Upper lobe of left lung (tissue), 4 donors: ENCODE results near the gene SPATA21.
"Not testable (repeated sequence)": the region's sequence is repeated elsewhere in the genome, so short reads cannot be mapped to it uniquely, and the experiment has no call there.

Experiments used
- CTCF ChIP-seq, 6 experiments: fragments of 450-650 bp in 4 of 6; fragments of 200-600 bp in 2 of 6; sonication (generic) in 2 of 6; IDR thresholded peaks; one replicate each; pipeline ENCODE4 v1.5.1; 2016 to 2019; ENCODE audit warnings: antibody characterized with exemption in 6 of 6
- EP300 ChIP-seq, 4 donors: sonication (generic); formaldehyde crosslinking; IDR thresholded peaks; one replicate each; pipeline ENCODE4 v1.5.1; 2017; ENCODE audit warnings: antibody characterized with exemption in 4 of 4, control low read depth in 2 of 4
- POLR2A ChIP-seq, 4 donors: fragments of 450-650 bp; IDR thresholded peaks; one replicate each; pipeline ENCODE4 v1.5.1; 2016 to 2017; ENCODE audit warnings: antibody characterized with exemption in 4 of 4, mild to moderate bottlenecking in 2 of 4
- POLR2AphosphoS5 ChIP-seq, 2 donors: sonication (generic); formaldehyde crosslinking; IDR thresholded peaks; one replicate each; pipeline ENCODE4 v1.5.1; 2017; ENCODE audit warnings: antibody characterized with exemption in 2 of 2

DNA sequence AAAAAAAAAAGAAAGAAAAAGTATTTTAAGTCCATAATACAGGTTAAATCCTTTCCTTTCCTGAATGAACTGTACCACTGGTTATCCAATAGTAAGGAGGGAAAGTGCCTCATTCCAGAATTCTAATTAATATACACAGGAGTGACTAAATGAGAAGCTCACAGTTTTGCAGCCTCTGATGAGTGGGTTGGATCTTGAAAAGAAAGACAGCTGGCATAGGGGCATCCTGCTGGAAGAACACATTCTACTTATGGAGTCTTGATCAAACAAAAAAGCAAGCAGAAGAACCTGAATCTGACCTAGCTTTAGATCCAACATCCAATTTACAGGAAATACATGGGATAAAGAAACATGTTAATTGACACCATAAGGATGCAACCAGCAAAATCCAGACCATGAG, 49.8 kb upstream of the SPATA21 start:
- TF ChIP-seq CTCF, POLR2A, POLR2AphosphoS5, EP300 (IDR thresholded peaks at IDR 0.05): not testable (repeated sequence)
